HG02970 (cell line): ENCODE data around the gene BRD9.

Experiments
- ATAC-seq: cut with Tn5 transposase; IDR thresholded peaks from one replicate; pipeline ENCODE4 v1.9.1; 2021; ENCODE audit warnings: mild to moderate bottlenecking, moderate library complexity, moderate number of reproducible peaks; ENCODE audit not compliant: unreplicated experiment, low FRiP score

The BRD9 gene

DNA sequence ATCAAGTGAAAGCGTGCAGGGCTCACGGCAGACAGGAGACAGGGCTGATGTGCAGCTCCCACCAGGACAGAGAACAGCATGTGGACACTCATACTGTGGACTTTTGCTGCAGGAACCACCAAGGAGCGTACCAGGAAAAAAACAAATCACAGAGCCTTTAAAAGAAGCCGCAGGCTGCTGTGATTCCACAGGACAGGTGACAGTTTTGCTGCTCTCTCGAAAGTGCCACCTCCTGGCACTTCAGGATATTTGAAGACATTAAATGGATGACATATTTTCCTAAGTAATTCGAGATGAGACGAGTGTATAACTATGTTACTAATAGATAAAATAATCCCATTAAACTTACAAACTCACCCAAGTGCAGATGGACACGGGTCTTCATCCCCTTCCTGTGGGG is 71.1 kb downstream of the BRD9 start:
- no peak for ATAC-seq

DNA sequence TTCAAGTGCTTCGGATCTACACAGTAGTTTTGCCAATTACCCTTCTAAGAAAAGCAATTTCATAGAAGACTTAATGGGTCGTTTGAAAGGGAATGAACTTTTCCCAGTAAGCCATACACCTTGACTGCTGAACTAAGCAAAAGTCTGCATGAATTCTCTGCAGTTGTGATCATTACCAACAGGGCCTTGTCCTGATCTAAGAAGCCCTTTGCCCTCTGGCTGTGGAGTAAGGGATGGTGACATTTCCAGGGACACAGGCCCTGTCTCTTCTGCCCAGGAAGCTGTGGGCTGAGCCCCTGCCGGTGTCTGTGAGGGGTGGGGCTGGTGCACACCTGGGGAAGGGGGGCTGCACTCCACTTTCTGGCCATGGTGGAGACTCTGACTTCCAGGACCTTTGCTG is 72.4 kb downstream of the BRD9 start:
- no peak for ATAC-seq

- no peak for ATAC-seq
These were observed 73.5 kb downstream of the BRD9 start for GRCh38 chr5:819078-819477.

- no peak for ATAC-seq
These were observed 76.4 kb downstream of the BRD9 start for GRCh38 chr5:816176-816575.

DNA sequence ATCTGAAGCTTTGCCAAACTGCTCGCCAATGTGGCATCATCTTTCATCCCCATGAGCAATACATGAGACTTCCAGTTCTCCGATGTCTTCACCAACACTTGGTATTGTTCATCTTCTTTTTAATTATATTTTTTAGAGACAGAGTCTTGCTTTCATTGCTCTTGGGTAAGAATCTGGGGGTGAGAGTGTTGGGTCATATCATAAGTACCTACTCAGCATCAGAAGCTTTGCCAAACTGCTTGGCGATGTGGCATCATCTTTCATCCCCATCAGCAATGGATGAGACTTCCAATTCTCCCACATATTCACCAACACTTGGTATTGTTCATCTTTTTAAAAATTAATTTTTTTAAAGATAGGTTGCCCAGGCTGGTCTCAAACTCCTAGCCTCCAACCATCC is 77.2 kb downstream of the BRD9 start:
- no peak for ATAC-seq
